Liver (tissue), 9 donors: ENCODE data around the gene CXorf65. TPM values are rescaled to one million over a fixed set of nuclear protein-coding genes. Genes with fewer than 3 reads are reported as not detected.

Source experiments
- DNase-seq: peaks from one replicate; pipeline ENCODE4 v3.0.0-alpha.2; 2017; ENCODE audit warnings: low spot score
- H3K27ac ChIP-seq, 2 donors: one replicate each; pipeline ENCODE4 v1.7.0; 2013; ENCODE audit warnings: inconsistent platforms in 2 of 2, low read length in 2 of 2, control low read depth in 1 of 2, low read depth in 1 of 2, mild to moderate bottlenecking in 1 of 2
- H3K27me3 ChIP-seq, 4 donors: one replicate each; pipeline versions ENCODE4 v1.6.1 to v1.7.0; 2013; ENCODE audit warnings: low read length in 3 of 4, inconsistent platforms in 1 of 4, mild to moderate bottlenecking in 1 of 4, moderate library complexity in 1 of 4; ENCODE audit not compliant: control insufficient read depth in 4 of 4, insufficient read depth in 4 of 4
- H3K36me3 ChIP-seq, 4 donors: one replicate each; pipeline versions ENCODE4 v1.6.1 to v1.7.0; 2013; ENCODE audit warnings: low read length in 3 of 4, mild to moderate bottlenecking in 3 of 4, low read depth in 1 of 4, moderate library complexity in 1 of 4; ENCODE audit not compliant: control insufficient read depth in 4 of 4, insufficient read depth in 3 of 4
- H3K4me1 ChIP-seq, 4 donors: one replicate each; pipeline versions ENCODE4 v1.6.1 to v1.7.0; 2013; ENCODE audit warnings: low read length in 3 of 4, mild to moderate bottlenecking in 3 of 4, moderate library complexity in 1 of 4; ENCODE audit not compliant: control insufficient read depth in 4 of 4, insufficient read depth in 4 of 4
- H3K4me3 ChIP-seq, 3 donors: one replicate each; pipeline versions ENCODE4 v1.6.1 to v1.7.0; 2013; ENCODE audit warnings: low read length in 3 of 3, control low read depth in 1 of 3, low read depth in 1 of 3, mild to moderate bottlenecking in 1 of 3
- H3K9ac ChIP-seq, 2 donors: one replicate each; pipeline ENCODE4 v1.7.0; 2013; ENCODE audit warnings: low read length in 2 of 2, mild to moderate bottlenecking in 2 of 2, moderate library complexity in 2 of 2, control low read depth in 1 of 2, low read depth in 1 of 2
- H3K9me3 ChIP-seq, 4 donors: one replicate each; pipeline versions ENCODE4 v1.6.1 to v1.7.0; 2013; ENCODE audit warnings: low read length in 3 of 4; ENCODE audit not compliant: control insufficient read depth in 4 of 4
- ATF3 ChIP-seq: IDR thresholded peaks from 2 replicates; pipeline ENCODE4 v1.6.1; 2016; ENCODE audit warnings: antibody characterized with exemption
- CTCF ChIP-seq: fragments of 150-350 bp; IDR thresholded peaks from 2 replicates; pipeline ENCODE4 v1.5.1; 2017; ENCODE audit warnings: improper control_type of control experiment, low read depth, low read length; ENCODE audit not compliant: missing input control
- EGR1 ChIP-seq, 2 donors: IDR thresholded peaks; 2 replicates each; pipeline ENCODE4 v1.6.1; 2016 to 2018; ENCODE audit warnings: antibody characterized with exemption in 2 of 2, low read depth in 2 of 2
- FOXA1 ChIP-seq: IDR thresholded peaks from 2 replicates; pipeline ENCODE4 v1.6.1; 2016; ENCODE audit warnings: antibody characterized with exemption
- FOXA2 ChIP-seq: IDR thresholded peaks from 2 replicates; pipeline ENCODE4 v1.6.1; 2016; ENCODE audit warnings: antibody characterized with exemption
- GABPA ChIP-seq, 2 donors: IDR thresholded peaks in 1 of 2; conservative IDR thresholded peaks in 1 of 2; 2 replicates each; pipeline ENCODE4 v1.6.1; 2016; ENCODE audit warnings: antibody characterized with exemption in 2 of 2, mild to moderate bottlenecking in 1 of 2, moderate library complexity in 1 of 2
- HNF4A ChIP-seq, 2 donors: conservative IDR thresholded peaks; 2 replicates each; pipeline ENCODE4 v1.6.1; 2016; ENCODE audit warnings: antibody characterized with exemption in 2 of 2, mild to moderate bottlenecking in 2 of 2
- HNF4G ChIP-seq: IDR thresholded peaks from 2 replicates; pipeline ENCODE4 v1.6.1; 2016; ENCODE audit warnings: antibody characterized with exemption
- JUND ChIP-seq, 2 donors: IDR thresholded peaks; 2 replicates each; pipeline ENCODE4 v1.6.1; 2016; ENCODE audit warnings: antibody characterized with exemption in 2 of 2
- MAX ChIP-seq: IDR thresholded peaks from 2 replicates; pipeline ENCODE4 v1.6.1; 2016; ENCODE audit warnings: antibody characterized with exemption
- NR2F2 ChIP-seq: IDR thresholded peaks from 2 replicates; pipeline ENCODE4 v1.6.1; 2016; ENCODE audit warnings: antibody characterized with exemption
- RAD21 ChIP-seq, 2 donors: IDR thresholded peaks; 2 replicates each; pipeline ENCODE4 v1.6.1; 2016; ENCODE audit warnings: antibody characterized with exemption in 2 of 2, mild to moderate bottlenecking in 2 of 2
- REST ChIP-seq: IDR thresholded peaks from 2 replicates; pipeline ENCODE4 v1.6.1; 2016; ENCODE audit warnings: antibody characterized with exemption, mild to moderate bottlenecking
- RXRA ChIP-seq, 2 donors: IDR thresholded peaks; 2 replicates each; pipeline ENCODE4 v1.6.1; 2017 to 2018; ENCODE audit warnings: antibody characterized with exemption in 2 of 2, mild to moderate bottlenecking in 1 of 2
- SP1 ChIP-seq: IDR thresholded peaks from 2 replicates; pipeline ENCODE4 v1.6.1; 2018; ENCODE audit warnings: antibody characterized with exemption, mild to moderate bottlenecking
- TAF1 ChIP-seq: conservative IDR thresholded peaks from 2 replicates; pipeline ENCODE4 v1.6.1; 2016; ENCODE audit warnings: antibody characterized with exemption, mild to moderate bottlenecking
- YY1 ChIP-seq: IDR thresholded peaks from 2 replicates; pipeline ENCODE4 v1.6.1; 2016; ENCODE audit warnings: antibody characterized with exemption, mild to moderate bottlenecking
- WGBS: extraction: QIAGEN DNeasy Blood & Tissue Kit; methylation state at CpG from one replicate; pipeline ENCODE4 v1.1.7; 2013; 5-methylcytosine and 5-hydroxymethylcytosine counted together
- polyA plus RNA-seq, 2 donors: library from polyadenylated mRNA; stranded (reverse) in 1 of 2; unstranded in 1 of 2; fragments of 200-250 nt in 1 of 2; fragments of >200 nt in 1 of 2; fragmentation: Nextera tagmentation in 1 of 2; extraction: Ambion mirVana in 1 of 2; gene quantifications; one replicate each; pipeline versions ENCODE4 v1.2.1 to v1.2.3, GENCODE V29; 2013 to 2015
- total RNA-seq, 2 donors: library from RNA; depleted of rRNA; stranded (reverse); fragments of >200 nt; gene quantifications; one replicate each; pipeline ENCODE4 v1.2.3, GENCODE V29; 2014
- TF ChIP-seq, protein P1 (sequence below): IDR thresholded peaks from 2 replicates; pipeline ENCODE4 v1.6.1; 2016; ENCODE audit warnings: antibody characterized with exemption
- donor health status: healthy.
- donor health status: healthy.
- donor health status: healthy.
- donor health status: healthy.
- donor health status: healthy.

CXorf65 gene
- total and polyA plus RNA-seq, 4 donors = not detected

DNA sequence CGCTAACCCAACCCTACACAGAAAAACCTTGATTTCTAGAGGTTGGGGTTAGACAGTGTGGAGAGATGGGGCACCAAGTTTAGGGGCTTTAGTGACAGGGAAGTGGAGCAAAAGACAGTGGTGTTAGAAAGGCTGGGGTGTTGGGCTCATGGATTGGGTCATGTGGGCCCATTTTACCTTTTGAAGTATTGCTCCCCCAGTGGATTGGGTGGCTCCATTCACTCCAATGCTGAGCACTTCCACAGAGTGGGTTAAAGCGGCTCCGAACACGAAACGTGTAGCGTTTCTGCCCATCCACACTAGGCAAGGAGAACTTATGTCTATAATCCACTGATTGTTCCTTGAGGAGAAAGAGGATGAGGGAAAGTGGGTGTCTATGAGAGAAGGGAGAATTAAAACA, 2.5 kb upstream of the CXorf65 start:
- Histone ChIP-seq H3K9me3 (no peaks in the 10 kb centered on the region), H3K27me3 (no peaks in the 10 kb centered on the region), H3K27ac (no peak overlapping the region), H3K9ac (no peak overlapping the region), H3K36me3 (no peaks in the 10 kb centered on the region), H3K4me1 (no peaks in the 10 kb centered on the region), H3K4me3 (no peak overlapping the region)
- WGBS = 91% methylated on average over 6 of the region's 6 CpGs
- DNase-seq = no peak
- TF ChIP-seq HNF4G (no peak), MAX (no peak), TAF1 (no peak), GABPA (IDR thresholded peaks at IDR 0.05 in 1 of 2, conservative IDR thresholded peaks at IDR 0.05 in 1 of 2) (no peak), ATF3 (no peak), JUND (IDR thresholded peaks at IDR 0.05) (no peak), REST (no peak), FOXA1 (no peak), HNF4A (conservative IDR thresholded peaks at IDR 0.05) (no peak), YY1 (no peak), SP1 (no peak), RAD21 (IDR thresholded peaks at IDR 0.05) (no peak), EGR1 (IDR thresholded peaks at IDR 0.05; ENCODE audit: low read depth in 2 of 2) (no peak), FOXA2 (no peak), CTCF (no peak), NR2F2 (no peak), RXRA (IDR thresholded peaks at IDR 0.05) (no peak)
- TF ChIP-seq, protein P1, sequence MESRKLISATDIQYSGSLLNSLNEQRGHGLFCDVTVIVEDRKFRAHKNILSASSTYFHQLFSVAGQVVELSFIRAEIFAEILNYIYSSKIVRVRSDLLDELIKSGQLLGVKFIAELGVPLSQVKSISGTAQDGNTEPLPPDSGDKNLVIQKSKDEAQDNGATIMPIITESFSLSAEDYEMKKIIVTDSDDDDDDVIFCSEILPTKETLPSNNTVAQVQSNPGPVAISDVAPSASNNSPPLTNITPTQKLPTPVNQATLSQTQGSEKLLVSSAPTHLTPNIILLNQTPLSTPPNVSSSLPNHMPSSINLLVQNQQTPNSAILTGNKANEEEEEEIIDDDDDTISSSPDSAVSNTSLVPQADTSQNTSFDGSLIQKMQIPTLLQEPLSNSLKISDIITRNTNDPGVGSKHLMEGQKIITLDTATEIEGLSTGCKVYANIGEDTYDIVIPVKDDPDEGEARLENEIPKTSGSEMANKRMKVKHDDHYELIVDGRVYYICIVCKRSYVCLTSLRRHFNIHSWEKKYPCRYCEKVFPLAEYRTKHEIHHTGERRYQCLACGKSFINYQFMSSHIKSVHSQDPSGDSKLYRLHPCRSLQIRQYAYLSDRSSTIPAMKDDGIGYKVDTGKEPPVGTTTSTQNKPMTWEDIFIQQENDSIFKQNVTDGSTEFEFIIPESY = no peak
